ENCODE data around the gene LHX6.

Gene LHX6

GRCh38 chr9:122234022-122234748, 5.4 kb upstream of the LHX6 start:
- TF ChIP-seq ZFX (IDR thresholded peaks at IDR 0.05) (no peak), CTCF (conservative IDR thresholded peaks at IDR 0.05) (no peak)
- no peak overlapping the region for H3K27ac ChIP-seq

- no peak overlapping the region for H3K27ac ChIP-seq
- no peak for TF ChIP-seq CTCF (conservative IDR thresholded peaks at IDR 0.05)
- TF ChIP-seq ZFX (IDR thresholded peaks at IDR 0.05) = no peak
Observed at GRCh38 chr9:122232796-122233306, 4.1 kb upstream of the LHX6 start.

DNA sequence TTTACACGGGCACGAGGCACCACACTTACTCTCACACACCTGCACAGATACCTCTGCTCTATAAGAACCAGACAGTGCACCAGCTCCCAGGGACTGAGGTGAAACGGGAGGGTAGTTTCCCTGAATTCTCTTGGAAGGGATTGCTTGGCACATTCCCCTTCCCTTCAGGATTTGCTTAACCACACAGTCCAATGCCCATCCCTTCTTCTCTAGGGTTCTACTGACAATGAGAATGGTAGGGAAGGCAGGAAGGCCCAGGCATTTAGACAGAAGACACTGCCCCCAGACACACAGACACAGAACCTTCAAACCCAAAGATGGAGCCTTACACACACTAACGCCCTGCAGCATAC, 704 bp upstream of the LHX6 start:
- TF ChIP-seq ZFX (IDR thresholded peaks at IDR 0.05) = no peak
- no peak for TF ChIP-seq CTCF (conservative IDR thresholded peaks at IDR 0.05)

GRCh38 chr9:122228191-122228567, 578 bp downstream of the LHX6 start:
- no peak for TF ChIP-seq ZFX (IDR thresholded peaks at IDR 0.05)
- no peak overlapping the region for H3K27ac ChIP-seq

More for the DNA sequence above, 704 bp upstream of the LHX6 start:
- H3K27ac ChIP-seq = no peak overlapping the region

DNA sequence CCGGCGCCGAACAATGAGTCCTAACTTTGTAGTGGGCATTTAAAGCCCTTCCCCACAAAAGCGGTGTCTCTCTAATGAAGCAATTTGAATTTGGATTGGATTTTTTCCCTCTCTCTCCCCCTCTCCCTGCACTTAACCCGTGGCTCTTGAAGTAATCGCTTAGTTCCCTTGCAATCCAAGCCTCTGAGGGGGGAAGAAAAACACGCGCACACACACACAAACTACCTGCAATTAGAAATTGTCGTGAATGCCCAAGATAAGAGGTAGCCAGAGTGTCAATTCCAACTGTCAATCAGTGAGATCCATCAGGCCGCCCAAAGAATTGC, 1.2 kb downstream of the LHX6 start:
- no peak overlapping the region for H3K27ac ChIP-seq
- TF ChIP-seq CTCF (conservative IDR thresholded peaks at IDR 0.05) = no peak
- TF ChIP-seq ZFX (IDR thresholded peaks at IDR 0.05) = no peak

GRCh38 chr9:122226758-122227574, 1.8 kb downstream of the LHX6 start:
- TF ChIP-seq CTCF (conservative IDR thresholded peaks at IDR 0.05) (no peak), ZFX (IDR thresholded peaks at IDR 0.05) (no peak)
- H3K27ac ChIP-seq = no peak overlapping the region

GRCh38 chr9:122226142-122226757, 2.5 kb downstream of the LHX6 start:
- no peak for TF ChIP-seq ZFX (IDR thresholded peaks at IDR 0.05)
- TF ChIP-seq CTCF (conservative IDR thresholded peaks at IDR 0.05) = no peak
- no peak overlapping the region for H3K27ac ChIP-seq
